ENCODE results near the gene RPL21.
"Not testable (repeated sequence)": the region's sequence is repeated elsewhere in the genome, so short reads cannot be mapped to it uniquely, and the experiment has no call there.

The RPL21 gene

GRCh38 chr13:27251166-27252091 is at the start of gene RPL21:
TSS of gene RPL21 (plus strand) at chr13:27251558. CDS start at chr13:27253777, 2,219 bp downstream.
- DNase-seq = peak; percentile 96

- DNase-seq = no peak
Measured at GRCh38 chr13:27201661-27202060, 49.7 kb upstream of the RPL21 start.

DNA sequence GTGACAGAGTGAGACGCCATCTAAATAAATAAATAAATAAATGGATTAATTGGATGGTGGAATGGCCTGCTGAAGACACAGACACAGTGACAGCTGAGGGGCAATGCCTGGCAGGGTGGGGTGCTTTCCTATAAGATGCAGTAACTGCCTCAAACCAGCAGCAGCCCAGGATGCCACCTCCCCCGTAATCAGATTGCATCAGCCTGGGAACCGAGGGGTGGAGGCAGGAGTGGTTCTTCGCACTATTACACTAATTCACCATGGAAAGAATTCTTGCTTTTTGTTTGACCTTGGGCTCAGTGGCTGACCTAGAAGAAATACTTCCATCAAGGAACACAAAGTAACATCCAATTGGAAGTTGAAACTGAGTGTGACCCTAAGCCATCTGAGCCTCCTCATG is 48.2 kb upstream of the RPL21 start:
- DNase-seq = no peak

GRCh38 chr13:27203854-27204253 is 47.5 kb upstream of the RPL21 start:
- DNase-seq = no peak

DNA sequence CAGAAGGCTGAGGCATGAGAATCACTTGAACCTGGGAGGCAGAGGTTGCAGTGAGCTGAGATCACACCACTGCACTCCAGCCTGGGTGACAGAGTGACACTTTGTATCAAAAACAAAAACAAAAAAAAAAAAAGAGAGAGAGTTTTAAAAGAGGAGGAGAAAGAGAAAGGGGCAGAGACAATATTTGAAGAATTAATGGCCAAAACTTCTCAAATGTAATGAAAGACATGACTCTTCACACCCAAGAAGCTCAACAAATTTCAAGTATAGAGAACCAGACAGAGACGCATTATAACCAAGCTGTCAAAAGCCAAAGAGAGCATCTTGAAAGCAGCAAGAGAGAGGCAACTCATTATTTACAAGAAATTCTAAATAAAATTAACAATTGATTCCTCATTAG is 42.8 kb upstream of the RPL21 start:
- DNase-seq = no peak

- DNase-seq = no peak
Measured at GRCh38 chr13:27211271-27211670, 40.1 kb upstream of the RPL21 start.

DNA sequence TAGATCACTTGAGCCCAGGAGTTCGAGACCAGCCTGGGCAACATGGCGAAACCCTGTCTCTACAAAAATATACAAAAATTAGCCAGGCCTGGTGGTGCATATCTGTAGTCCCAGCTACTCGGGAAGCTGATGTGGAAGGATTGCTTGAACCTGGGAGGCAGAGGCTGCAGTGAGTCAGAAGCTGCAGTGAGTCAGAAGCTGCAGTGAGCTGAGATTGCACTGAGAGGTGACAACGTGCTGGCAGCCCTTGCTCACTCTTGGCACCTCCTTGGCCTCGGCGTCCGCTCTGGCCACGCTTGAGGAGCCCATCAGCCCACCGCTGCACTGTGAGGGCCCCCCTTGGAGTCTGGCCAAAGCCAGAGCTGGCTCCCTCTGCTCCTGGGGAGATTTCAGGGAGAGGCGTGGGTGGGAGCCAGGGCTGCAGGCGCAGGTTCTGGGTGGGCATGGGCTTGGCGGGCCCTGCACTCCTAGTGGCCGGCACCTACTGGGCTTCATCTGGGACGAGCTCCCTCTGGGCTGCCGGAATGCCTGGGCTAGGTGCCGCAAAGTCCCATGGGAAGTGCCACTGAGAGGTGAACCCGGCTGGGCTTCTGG is 39.5 kb upstream of the RPL21 start:
- DNase-seq = no peak

GRCh38 chr13:27213386-27213785 is 38.0 kb upstream of the RPL21 start:
- not testable (repeated sequence) for DNase-seq

GRCh38 chr13:27217791-27218190 is 33.6 kb upstream of the RPL21 start:
- not testable (repeated sequence) for DNase-seq

DNA sequence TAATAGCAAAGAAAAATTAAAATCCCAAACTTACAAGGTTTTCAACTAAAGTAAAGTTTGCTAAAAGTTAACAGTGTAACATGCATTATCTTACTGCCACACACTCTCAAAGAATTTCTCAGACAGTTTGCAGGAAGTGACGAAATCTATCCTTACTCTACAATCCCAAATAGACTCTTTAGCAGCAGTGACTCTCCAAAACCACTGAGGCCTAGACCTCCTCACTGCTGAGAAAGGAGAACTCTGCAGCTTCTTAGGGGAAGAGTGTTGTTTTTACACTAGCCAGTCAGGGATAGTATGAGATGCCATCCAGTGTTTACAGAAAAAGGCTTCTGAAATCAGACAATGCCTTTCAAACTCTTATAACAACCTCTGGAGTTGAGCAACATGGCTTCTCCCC is 32.5 kb upstream of the RPL21 start:
- not testable (repeated sequence) for DNase-seq

DNA sequence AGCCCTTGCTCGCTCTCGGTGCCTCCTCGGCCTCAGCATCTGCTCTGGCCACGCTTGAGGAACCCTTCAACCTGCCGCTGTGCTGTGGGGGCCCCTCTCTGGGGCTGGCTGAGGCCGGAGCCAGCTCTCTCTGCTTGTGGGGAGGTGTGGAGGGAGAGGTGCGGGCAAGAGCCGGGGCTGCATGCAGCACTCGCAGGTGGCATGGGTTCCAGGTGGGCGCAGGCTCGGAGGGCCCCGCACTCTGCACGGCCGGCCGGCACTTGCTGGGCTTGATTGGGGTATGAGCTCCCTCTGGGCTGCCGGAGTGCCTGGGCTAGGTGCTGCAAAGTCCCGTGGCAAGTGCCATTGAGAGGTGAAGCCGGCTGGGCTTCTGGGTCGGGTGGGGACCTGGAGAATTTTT is 31.7 kb upstream of the RPL21 start:
- no peak for DNase-seq

- not testable (repeated sequence) for DNase-seq
Measured at GRCh38 chr13:27222100-27222499, 29.3 kb upstream of the RPL21 start.

GRCh38 chr13:27226991-27227390 is 24.4 kb upstream of the RPL21 start:
- no peak for DNase-seq

- DNase-seq = no peak
Measured at GRCh38 chr13:27228131-27228530, 23.2 kb upstream of the RPL21 start.

GRCh38 chr13:27229642-27230041 is 21.7 kb upstream of the RPL21 start:
- no peak for DNase-seq

DNA sequence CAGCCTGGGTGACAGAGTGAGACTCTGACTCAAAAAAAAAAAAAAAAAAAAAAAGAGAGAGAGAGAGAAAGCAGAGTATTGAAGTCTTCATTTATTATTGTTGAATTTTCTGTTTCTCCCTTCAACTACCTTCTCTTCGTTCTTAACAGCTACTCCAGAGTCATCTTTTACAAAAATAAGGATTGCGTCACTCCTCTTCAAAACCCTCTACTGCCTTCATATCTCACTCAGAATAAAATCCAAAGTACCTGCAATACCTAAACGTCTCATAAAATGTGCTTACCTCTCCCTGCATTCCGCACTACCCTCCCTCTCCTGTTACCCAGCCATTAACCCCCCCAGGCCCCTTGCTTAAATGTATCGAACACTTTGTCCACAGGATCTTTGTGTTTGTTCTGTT is 17.4 kb upstream of the RPL21 start:
- DNase-seq = no peak

GRCh38 chr13:27236478-27236877 is 14.9 kb upstream of the RPL21 start:
- no peak for DNase-seq

GRCh38 chr13:27242702-27243101 is 8.7 kb upstream of the RPL21 start:
- no peak for DNase-seq

DNA sequence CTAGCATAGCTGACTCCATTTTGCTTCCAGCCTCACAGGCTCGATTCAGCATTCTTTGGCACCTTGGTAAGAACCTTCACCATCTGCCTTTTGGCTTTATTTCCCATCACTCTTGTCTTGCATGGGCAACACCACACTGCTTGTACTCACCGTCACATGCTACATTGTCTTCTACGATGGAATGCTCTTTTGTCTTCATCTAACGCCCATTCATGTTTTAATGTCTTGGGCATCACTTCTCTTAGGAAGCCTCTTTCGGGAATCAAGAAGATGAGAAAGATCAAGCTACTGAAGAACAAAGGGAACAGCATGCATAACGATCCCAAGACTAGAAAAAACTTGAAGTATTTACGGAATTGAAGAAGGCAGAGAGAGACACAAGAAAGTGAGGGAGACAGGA is 5.7 kb upstream of the RPL21 start:
- DNase-seq = no peak

DNA sequence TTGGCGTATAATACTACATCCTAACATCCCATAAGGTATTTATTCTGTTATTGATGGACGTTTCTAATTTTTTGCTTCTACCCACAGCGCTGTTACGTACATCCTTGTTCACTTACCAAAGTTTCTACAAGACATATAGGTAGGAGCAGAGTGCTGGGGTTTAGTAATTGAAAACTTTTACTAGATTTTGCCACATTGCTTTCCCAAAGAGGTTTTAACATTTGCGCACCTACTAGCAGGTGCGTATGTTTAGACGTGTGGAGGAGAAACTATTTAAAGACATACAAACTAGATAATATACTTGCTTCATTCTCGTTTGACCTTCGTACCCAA is 559 bp upstream of the RPL21 start:
- no peak for DNase-seq

DNA sequence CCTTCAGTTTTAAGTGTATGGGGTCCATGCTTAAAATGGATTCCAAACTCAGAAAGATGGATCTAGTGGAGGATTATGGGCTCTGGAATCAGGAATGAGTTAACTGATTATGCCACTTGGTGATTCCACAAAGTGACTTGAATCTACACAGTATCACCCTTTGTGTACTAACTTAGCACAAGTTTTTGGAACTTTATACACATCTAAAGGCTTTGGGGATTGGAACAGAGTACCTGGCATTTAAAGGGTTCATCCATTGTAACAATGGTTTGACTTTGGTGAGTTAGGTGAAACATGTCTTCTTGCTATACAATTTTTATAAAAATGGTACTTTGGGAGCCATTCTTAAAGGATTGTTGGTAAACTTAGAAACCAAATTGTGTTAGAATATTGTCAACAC is 1.1 kb downstream of the RPL21 start:
- DNase-seq = no peak

- no peak for DNase-seq
Measured at GRCh38 chr13:27257233-27257568, 5.8 kb downstream of the RPL21 start.

DNA sequence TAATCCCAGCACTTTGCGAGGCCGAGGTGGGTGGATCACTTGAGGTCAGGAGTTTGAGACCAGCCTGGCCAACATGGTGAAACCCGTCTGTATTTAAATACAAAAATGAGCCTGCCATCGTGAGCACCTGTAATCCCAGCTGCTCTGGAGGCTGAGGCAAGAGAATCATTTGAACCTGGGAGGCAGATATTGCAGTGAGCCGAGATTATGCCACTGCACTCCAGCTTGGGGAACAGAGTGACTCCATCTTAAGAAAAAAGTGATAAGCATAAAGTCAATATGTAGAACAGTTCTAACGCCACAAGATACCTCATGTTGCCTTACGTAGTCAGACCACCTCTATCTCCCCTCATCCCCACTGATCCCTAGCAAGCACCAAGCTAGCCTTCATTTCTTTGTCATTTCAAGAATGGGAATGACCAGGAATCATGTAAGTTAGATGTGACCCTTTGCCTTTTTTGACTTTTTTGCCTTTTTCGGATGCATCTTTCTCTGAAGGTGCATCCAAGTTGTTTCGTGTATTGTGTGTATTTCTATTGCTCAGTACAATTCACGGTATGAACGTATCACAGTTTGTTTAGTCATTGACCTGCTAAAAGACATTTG is 6.4 kb downstream of the RPL21 start:
- DNase-seq = no peak

Measured in right forelimb (tissue), 1 donor.